Prostate gland (tissue), 2 donors: ENCODE measurements around the gene SPOCK1.

Experiments
- POLR2AphosphoS5 ChIP-seq: sonication (generic); formaldehyde crosslinking; IDR thresholded peaks from one replicate; pipeline ENCODE4 v1.6.1; 2017; ENCODE audit warnings: antibody characterized with exemption
- TF ChIP-seq, protein P1 (sequence below), 4 experiments: fragments of 200-600 bp in 2 of 4; fragments of 450-650 bp in 2 of 4; sonication (generic) in 2 of 4; IDR thresholded peaks; 1 replicate in 3 of 4; 2 replicates in 1 of 4; pipeline ENCODE4 v1.5.1; 2016 to 2019; ENCODE audit warnings: antibody characterized with exemption in 4 of 4, mild to moderate bottlenecking in 2 of 4, moderate library complexity in 2 of 4

- TF ChIP-seq, protein P1, sequence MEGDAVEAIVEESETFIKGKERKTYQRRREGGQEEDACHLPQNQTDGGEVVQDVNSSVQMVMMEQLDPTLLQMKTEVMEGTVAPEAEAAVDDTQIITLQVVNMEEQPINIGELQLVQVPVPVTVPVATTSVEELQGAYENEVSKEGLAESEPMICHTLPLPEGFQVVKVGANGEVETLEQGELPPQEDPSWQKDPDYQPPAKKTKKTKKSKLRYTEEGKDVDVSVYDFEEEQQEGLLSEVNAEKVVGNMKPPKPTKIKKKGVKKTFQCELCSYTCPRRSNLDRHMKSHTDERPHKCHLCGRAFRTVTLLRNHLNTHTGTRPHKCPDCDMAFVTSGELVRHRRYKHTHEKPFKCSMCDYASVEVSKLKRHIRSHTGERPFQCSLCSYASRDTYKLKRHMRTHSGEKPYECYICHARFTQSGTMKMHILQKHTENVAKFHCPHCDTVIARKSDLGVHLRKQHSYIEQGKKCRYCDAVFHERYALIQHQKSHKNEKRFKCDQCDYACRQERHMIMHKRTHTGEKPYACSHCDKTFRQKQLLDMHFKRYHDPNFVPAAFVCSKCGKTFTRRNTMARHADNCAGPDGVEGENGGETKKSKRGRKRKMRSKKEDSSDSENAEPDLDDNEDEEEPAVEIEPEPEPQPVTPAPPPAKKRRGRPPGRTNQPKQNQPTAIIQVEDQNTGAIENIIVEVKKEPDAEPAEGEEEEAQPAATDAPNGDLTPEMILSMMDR (IDR thresholded peaks at IDR 0.05) = peak in 1 of 4 experiments; percentile 12
- no peak for TF ChIP-seq POLR2AphosphoS5
These were observed 448.0 kb downstream of the SPOCK1 start for GRCh38 chr5:137051161-137051560.
